Measurements from ENCODE around the gene DSTYK.

DNA sequence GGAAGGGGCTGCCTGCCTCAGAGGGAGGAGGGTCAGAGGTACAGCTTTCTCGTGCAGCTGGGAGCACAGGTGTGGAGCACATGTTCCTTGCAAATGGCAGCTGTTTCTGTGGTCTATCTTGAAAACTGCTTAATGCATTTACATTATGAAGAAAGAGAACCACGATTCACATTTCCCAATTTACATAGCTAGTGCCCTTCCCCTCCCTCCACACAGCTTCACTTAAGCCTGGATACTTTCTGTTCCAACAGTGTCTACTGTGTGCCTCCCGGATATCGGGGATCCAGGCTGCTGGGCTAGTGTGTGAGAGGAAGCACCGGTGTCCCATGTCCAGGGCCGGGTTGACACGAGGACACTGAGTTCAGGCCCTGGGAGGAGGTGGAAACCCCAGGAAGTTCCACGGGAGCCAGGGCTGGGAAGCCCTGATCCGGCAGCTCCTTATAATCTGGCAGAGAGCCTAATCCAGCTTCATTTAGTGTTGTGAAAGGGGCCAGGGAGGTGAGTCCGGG is 47.9 kb upstream of the DSTYK start:
- TF ChIP-seq, protein P1, sequence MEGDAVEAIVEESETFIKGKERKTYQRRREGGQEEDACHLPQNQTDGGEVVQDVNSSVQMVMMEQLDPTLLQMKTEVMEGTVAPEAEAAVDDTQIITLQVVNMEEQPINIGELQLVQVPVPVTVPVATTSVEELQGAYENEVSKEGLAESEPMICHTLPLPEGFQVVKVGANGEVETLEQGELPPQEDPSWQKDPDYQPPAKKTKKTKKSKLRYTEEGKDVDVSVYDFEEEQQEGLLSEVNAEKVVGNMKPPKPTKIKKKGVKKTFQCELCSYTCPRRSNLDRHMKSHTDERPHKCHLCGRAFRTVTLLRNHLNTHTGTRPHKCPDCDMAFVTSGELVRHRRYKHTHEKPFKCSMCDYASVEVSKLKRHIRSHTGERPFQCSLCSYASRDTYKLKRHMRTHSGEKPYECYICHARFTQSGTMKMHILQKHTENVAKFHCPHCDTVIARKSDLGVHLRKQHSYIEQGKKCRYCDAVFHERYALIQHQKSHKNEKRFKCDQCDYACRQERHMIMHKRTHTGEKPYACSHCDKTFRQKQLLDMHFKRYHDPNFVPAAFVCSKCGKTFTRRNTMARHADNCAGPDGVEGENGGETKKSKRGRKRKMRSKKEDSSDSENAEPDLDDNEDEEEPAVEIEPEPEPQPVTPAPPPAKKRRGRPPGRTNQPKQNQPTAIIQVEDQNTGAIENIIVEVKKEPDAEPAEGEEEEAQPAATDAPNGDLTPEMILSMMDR (conservative IDR thresholded peaks at IDR 0.05), result no peak
- TF ChIP-seq ZFX (IDR thresholded peaks at IDR 0.05), result no peak

All from C4-2B (cell line).